Skeletal muscle tissue (tissue), 4 donors: ENCODE results near the gene PLCD1. TPM values are rescaled to one million over a fixed set of nuclear protein-coding genes. Genes with fewer than 3 reads are reported as not detected.

Experiments
- H3K27ac ChIP-seq: one replicate; pipeline ENCODE4 v1.7.0; 2013; ENCODE audit warnings: mild to moderate bottlenecking, low read depth, low read length, inconsistent platforms
- H3K27me3 ChIP-seq, 3 donors: one replicate each; pipeline ENCODE4 v1.7.0; 2013; ENCODE audit warnings: low read length in 3 of 3; ENCODE audit not compliant: control insufficient read depth in 3 of 3, insufficient read depth in 3 of 3
- H3K36me3 ChIP-seq, 3 donors: one replicate each; pipeline ENCODE4 v1.7.0; 2013; ENCODE audit warnings: low read length in 3 of 3; ENCODE audit not compliant: control insufficient read depth in 3 of 3, insufficient read depth in 3 of 3
- H3K4me1 ChIP-seq, 3 donors: one replicate each; pipeline ENCODE4 v1.7.0; 2013; ENCODE audit warnings: low read length in 3 of 3, mild to moderate bottlenecking in 3 of 3; ENCODE audit not compliant: control insufficient read depth in 3 of 3, insufficient read depth in 3 of 3
- H3K4me3 ChIP-seq, 3 donors: one replicate each; pipeline ENCODE4 v1.7.0; 2013; ENCODE audit warnings: low read length in 3 of 3
- H3K9ac ChIP-seq, 3 donors: one replicate each; pipeline ENCODE4 v1.7.0; 2013; ENCODE audit warnings: low read length in 3 of 3, mild to moderate bottlenecking in 3 of 3, moderate library complexity in 2 of 3, low read depth in 1 of 3
- H3K9me3 ChIP-seq, 3 donors: one replicate each; pipeline ENCODE4 v1.7.0; 2013; ENCODE audit warnings: low read length in 3 of 3; ENCODE audit not compliant: control insufficient read depth in 3 of 3
- total RNA-seq: library from RNA; depleted of rRNA; stranded (reverse); fragments of >200 nt; gene quantifications from one replicate; pipeline ENCODE4 v1.2.3, GENCODE V29; 2014
- donor health status: Osteomylitis.

The PLCD1 gene
- total RNA-seq, 1 donor from 2014 or later, result 9.4 TPM

GRCh38 chr3:37993820-37994638 is 35.4 kb downstream of the PLCD1 start:
- H3K4me1 ChIP-seq, result peaks cover 12 to 22% (median 18%) of the 10 kb centered on the region in 3 donors
- peak overlapping the region; percentile 59 to 85 (median 76) for H3K9ac ChIP-seq
- no peaks in the 10 kb centered on the region for H3K9me3 ChIP-seq

GRCh38 chr3:37993460-37993819 is 36.0 kb downstream of the PLCD1 start:
- no peaks in the 10 kb centered on the region for H3K27me3 ChIP-seq
- H3K9me3 ChIP-seq, result no peaks in the 10 kb centered on the region
- peaks cover 9 to 19% (median 15%) of the 10 kb centered on the region in 3 donors for H3K4me1 ChIP-seq
- H3K36me3 ChIP-seq, result no peaks in the 10 kb centered on the region
- H3K4me3 ChIP-seq, result peak overlapping the region; percentile 78 to 81 (median 79)
- peak overlapping the region; percentile 59 for H3K27ac ChIP-seq
- peak overlapping the region; percentile 5 to 85 (median 59) for H3K9ac ChIP-seq

More at GRCh38 chr3:37993820-37994638, 35.4 kb downstream of the PLCD1 start:
- Histone ChIP-seq H3K36me3 (no peaks in the 10 kb centered on the region), H3K27me3 (no peaks in the 10 kb centered on the region), H3K27ac (peak overlapping the region; percentile 59), H3K4me3 (peak overlapping the region; percentile 78 to 81 (median 79))

- Histone ChIP-seq H3K9me3 (no peaks in the 10 kb centered on the region), H3K27me3 (no peaks in the 10 kb centered on the region), H3K4me3 (no peak overlapping the region), H3K36me3 (no peaks in the 10 kb centered on the region), H3K27ac (peak overlapping the region; percentile 59), H3K4me1 (peaks cover 7 to 15% (median 11%) of the 10 kb centered on the region in 3 donors), H3K9ac (no peak overlapping the region)
These were observed 36.4 kb downstream of the PLCD1 start for GRCh38 chr3:37993067-37993455.

- Histone ChIP-seq H3K27ac (no peak overlapping the region), H3K9ac (no peak overlapping the region)
These were observed 37.0 kb downstream of the PLCD1 start for GRCh38 chr3:37992271-37993066.

GRCh38 chr3:37991823-37992222 is 37.6 kb downstream of the PLCD1 start:
- Histone ChIP-seq H3K9ac (peak overlapping the region in 1 of 3 donors; percentile 40), H3K27ac (no peak overlapping the region), H3K36me3 (no peaks in the 10 kb centered on the region), H3K27me3 (no peaks in the 10 kb centered on the region), H3K4me3 (no peak overlapping the region), H3K4me1 (peaks cover 7 to 11% (median 8%) of the 10 kb centered on the region in 3 donors), H3K9me3 (no peaks in the 10 kb centered on the region)

More at GRCh38 chr3:37992271-37993066, 37.0 kb downstream of the PLCD1 start:
- peaks cover 7 to 11% (median 8%) of the 10 kb centered on the region in 3 donors for H3K4me1 ChIP-seq
- no peaks in the 10 kb centered on the region for H3K9me3 ChIP-seq
- no peak overlapping the region for H3K4me3 ChIP-seq
- H3K27me3 ChIP-seq, result no peaks in the 10 kb centered on the region
- H3K36me3 ChIP-seq, result no peaks in the 10 kb centered on the region

- no peak overlapping the region for H3K9ac ChIP-seq
- no peaks in the 10 kb centered on the region for H3K27me3 ChIP-seq
- H3K9me3 ChIP-seq, result no peaks in the 10 kb centered on the region
- H3K36me3 ChIP-seq, result no peaks in the 10 kb centered on the region
- H3K4me1 ChIP-seq, result peaks cover 7 to 11% (median 9%) of the 10 kb centered on the region in 3 donors
- H3K4me3 ChIP-seq, result no peak overlapping the region
- no peak overlapping the region for H3K27ac ChIP-seq
These were observed 38.3 kb downstream of the PLCD1 start for GRCh38 chr3:37991109-37991508.

- Histone ChIP-seq H3K9me3 (no peaks in the 10 kb centered on the region), H3K27me3 (no peaks in the 10 kb centered on the region), H3K9ac (no peak within 1 kb of the TSS), H3K36me3 (no peaks in the 10 kb centered on the region), H3K27ac (no peak within 1 kb of the TSS), H3K4me1 (peaks cover 7 to 17% (median 15%) of the 10 kb centered on the region in 3 donors), H3K4me3 (no peak within 1 kb of the TSS)
These were observed 38.9 kb downstream of the PLCD1 start, which contains the start of gene VILL for GRCh38 chr3:37990527-37990926. Gene VILL (plus strand): TSS chr3:37990786. CDS start chr3:37993673, 2,887 bp downstream.

DNA sequence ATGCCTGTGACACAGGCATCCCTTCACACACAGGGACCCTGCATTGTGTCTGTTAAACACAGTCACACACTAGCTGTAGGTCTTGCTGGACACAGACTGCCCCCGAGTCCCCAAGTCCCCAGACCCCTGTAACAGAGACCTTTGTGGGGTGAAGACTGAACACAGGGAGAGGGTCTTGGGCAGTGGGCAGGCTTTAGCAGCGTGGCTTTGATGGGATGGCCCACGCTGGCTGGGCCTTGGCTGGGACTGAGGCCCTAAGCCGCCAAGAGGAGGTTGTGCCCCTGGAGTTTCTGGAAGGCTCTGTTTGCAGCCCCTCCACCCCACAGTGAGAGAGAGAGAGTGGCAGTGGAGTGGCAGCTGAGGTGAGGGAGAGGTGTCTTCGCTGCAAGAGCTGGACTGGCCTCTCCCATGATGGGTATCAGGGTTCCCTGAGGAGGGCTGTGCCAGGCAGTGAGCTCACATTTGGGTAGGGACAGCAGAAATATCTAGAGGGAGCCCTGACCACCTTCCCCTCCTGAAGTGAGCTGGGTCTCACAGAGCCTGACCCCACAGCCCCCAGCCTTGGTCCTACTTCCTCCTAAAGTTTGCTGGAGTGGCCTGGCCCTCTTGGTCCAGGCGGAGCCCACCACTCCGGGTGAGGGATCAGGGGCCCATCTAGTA is 39.5 kb downstream of the PLCD1 start:
- Histone ChIP-seq H3K9ac (no peak overlapping the region), H3K27ac (no peak overlapping the region), H3K4me3 (no peak overlapping the region), H3K9me3 (no peaks in the 10 kb centered on the region), H3K27me3 (no peaks in the 10 kb centered on the region), H3K4me1 (peaks cover 7 to 21% (median 19%) of the 10 kb centered on the region in 3 donors), H3K36me3 (no peaks in the 10 kb centered on the region)

- Histone ChIP-seq H3K27ac (no peak overlapping the region), H3K9ac (no peak overlapping the region), H3K4me3 (no peak overlapping the region), H3K36me3 (peaks cover 0 to 5% (median 0%) of the 10 kb centered on the region in 3 donors), H3K27me3 (no peaks in the 10 kb centered on the region), H3K4me1 (peaks cover 3 to 17% (median 13%) of the 10 kb centered on the region in 3 donors), H3K9me3 (no peaks in the 10 kb centered on the region)
These were observed 40.4 kb downstream of the PLCD1 start for GRCh38 chr3:37988931-37989525.
